Astrocyte (in vitro differentiated cells and primary cell): Measurements from ENCODE around the gene SNX24. TPM values are rescaled to one million over a fixed set of nuclear protein-coding genes. Genes with fewer than 3 reads are reported as not detected.

Experiments used
- DNase-seq: peaks from one replicate; pipeline ENCODE4 v3.0.0-alpha.2; 2010; ENCODE audit warnings: low read depth
- FAIRE-seq: peaks from 2 replicates; lab custom pipeline; 2011; peaks lifted over from hg19 to GRCh38; lab: Jason Lieb, UNC
- H2AFZ ChIP-seq: 2 replicates; pipeline ENCODE4 v1.6.0; 2012; ENCODE audit warnings: low read depth, low read length, inconsistent platforms
- H3K27ac ChIP-seq: 2 replicates; pipeline ENCODE4 v1.5.1; 2011; ENCODE audit warnings: low read depth, low read length, inconsistent platforms
- H3K27me3 ChIP-seq: 2 replicates; pipeline ENCODE4 v1.6.0; 2011; ENCODE audit warnings: low read length, inconsistent platforms; ENCODE audit not compliant: insufficient read depth
- H3K36me3 ChIP-seq: 2 replicates; pipeline ENCODE4 v1.5.1; 2011; ENCODE audit warnings: low read length, inconsistent platforms; ENCODE audit not compliant: insufficient read depth
- H3K4me1 ChIP-seq: 2 replicates; pipeline ENCODE4 v1.5.1; 2011; ENCODE audit warnings: low read length, inconsistent platforms; ENCODE audit not compliant: insufficient read depth
- H3K4me2 ChIP-seq: 2 replicates; pipeline ENCODE4 v1.6.0; 2012; ENCODE audit warnings: low read length, inconsistent platforms
- H3K4me3 ChIP-seq: 2 replicates; pipeline ENCODE4 v1.5.1; 2011; ENCODE audit warnings: low read depth, mild to moderate bottlenecking, low read length, inconsistent platforms; ENCODE audit not compliant: insufficient read depth
- H3K79me2 ChIP-seq: 2 replicates; pipeline ENCODE4 v1.6.0; 2012; ENCODE audit warnings: mild to moderate bottlenecking, low read length, inconsistent platforms; ENCODE audit not compliant: insufficient read depth
- H3K9ac ChIP-seq: 2 replicates; pipeline ENCODE4 v1.6.0; 2012; ENCODE audit warnings: mild to moderate bottlenecking, low read length, inconsistent platforms
- H3K9me3 ChIP-seq: 2 replicates; pipeline ENCODE4 v1.5.1; 2012; ENCODE audit warnings: low read depth, mild to moderate bottlenecking, low read length, inconsistent platforms; ENCODE audit not compliant: insufficient read depth
- H4K20me1 ChIP-seq: 2 replicates; pipeline ENCODE4 v1.6.0; 2012; ENCODE audit warnings: low read length, inconsistent platforms; ENCODE audit not compliant: insufficient read depth
- H3K27ac Mint-ChIP-seq: one replicate; pipeline ENCODE4 v1.8.0; 2021; ENCODE audit warnings: mild to moderate bottlenecking, mixed read lengths; ENCODE audit not compliant: unreplicated experiment
- H3K27me3 Mint-ChIP-seq: one replicate; pipeline ENCODE4 v1.8.0; 2021; ENCODE audit warnings: low read depth, mixed read lengths; ENCODE audit not compliant: unreplicated experiment
- H3K36me3 Mint-ChIP-seq: one replicate; pipeline ENCODE4 v1.8.0; 2021; ENCODE audit warnings: low read depth, mixed read lengths; ENCODE audit not compliant: unreplicated experiment
- H3K4me1 Mint-ChIP-seq: one replicate; pipeline ENCODE4 v1.8.0; 2021; ENCODE audit warnings: low read depth, mixed read lengths; ENCODE audit not compliant: unreplicated experiment
- H3K4me3 Mint-ChIP-seq: one replicate; pipeline ENCODE4 v1.8.0; 2021; ENCODE audit warnings: mild to moderate bottlenecking, moderate library complexity, mixed read lengths; ENCODE audit not compliant: unreplicated experiment
- H3K9me3 Mint-ChIP-seq: one replicate; pipeline ENCODE4 v1.8.0; 2021; ENCODE audit warnings: mild to moderate bottlenecking, mixed read lengths; ENCODE audit not compliant: unreplicated experiment
- EZH2 ChIP-seq: IDR thresholded peaks from 2 replicates; pipeline ENCODE4 v1.6.1; 2012; ENCODE audit warnings: mild to moderate bottlenecking, low read length, inconsistent platforms; ENCODE audit not compliant: insufficient read depth
- total RNA-seq: library from RNA; stranded (reverse); gene quantifications from 2 replicates; pipeline ENCODE4 v1.2.1, GENCODE V29; 2021
- TF ChIP-seq, protein P1 (sequence below): IDR thresholded peaks from 2 replicates; pipeline ENCODE4 v1.5.1; 2011; ENCODE audit warnings: low read depth, mild to moderate bottlenecking, inconsistent platforms, low read length, moderate library complexity; ENCODE audit not compliant: insufficient read depth

The SNX24 gene
- total RNA-seq, 1 donor from 2014 or later, result 44.6 TPM

DNA sequence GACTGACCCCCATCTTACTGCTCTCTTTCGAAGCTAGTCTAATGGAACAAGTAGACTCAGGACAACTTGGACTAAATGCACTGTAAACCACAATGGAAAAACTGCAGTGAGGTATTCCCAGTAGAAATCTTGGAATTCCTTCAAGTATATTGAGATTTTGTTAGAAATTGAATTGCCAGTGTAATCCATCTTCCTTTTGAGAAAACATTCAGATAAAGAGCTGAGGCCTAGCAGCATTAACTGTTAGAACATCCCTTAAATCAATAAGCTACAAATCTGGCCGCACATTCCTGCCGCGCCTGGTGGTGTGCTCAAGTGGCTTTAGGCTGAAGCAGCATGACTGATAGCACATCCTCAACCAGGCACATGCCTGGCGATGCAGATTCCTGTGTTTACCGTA, 161.8 kb downstream of the SNX24 start:
- no peaks in the 10 kb centered on the region for H3K9me3 Mint-ChIP-seq
- Histone ChIP-seq H3K9ac (no peak overlapping the region), H3K4me3 (no peak overlapping the region), H3K4me1 (no peaks in the 10 kb centered on the region), H3K9me3 (no peaks in the 10 kb centered on the region), H3K27me3 (no peaks in the 10 kb centered on the region), H4K20me1 (no peaks in the 10 kb centered on the region), H3K79me2 (no peaks in the 10 kb centered on the region), H3K4me2 (no peak overlapping the region), H3K36me3 (no peaks in the 10 kb centered on the region), H3K27ac (no peak overlapping the region), H2AFZ (no peak overlapping the region)
- DNase-seq (peak; percentile 48), FAIRE-seq (no peak)
- H3K27ac Mint-ChIP-seq, result no peak overlapping the region
- H3K27me3 Mint-ChIP-seq, result no peaks in the 10 kb centered on the region
- H3K4me1 Mint-ChIP-seq, result no peaks in the 10 kb centered on the region
- no peak overlapping the region for H3K4me3 Mint-ChIP-seq
- peaks cover 14% of the 10 kb centered on the region for H3K36me3 Mint-ChIP-seq
- TF ChIP-seq EZH2, result no peak
- TF ChIP-seq, protein P1, sequence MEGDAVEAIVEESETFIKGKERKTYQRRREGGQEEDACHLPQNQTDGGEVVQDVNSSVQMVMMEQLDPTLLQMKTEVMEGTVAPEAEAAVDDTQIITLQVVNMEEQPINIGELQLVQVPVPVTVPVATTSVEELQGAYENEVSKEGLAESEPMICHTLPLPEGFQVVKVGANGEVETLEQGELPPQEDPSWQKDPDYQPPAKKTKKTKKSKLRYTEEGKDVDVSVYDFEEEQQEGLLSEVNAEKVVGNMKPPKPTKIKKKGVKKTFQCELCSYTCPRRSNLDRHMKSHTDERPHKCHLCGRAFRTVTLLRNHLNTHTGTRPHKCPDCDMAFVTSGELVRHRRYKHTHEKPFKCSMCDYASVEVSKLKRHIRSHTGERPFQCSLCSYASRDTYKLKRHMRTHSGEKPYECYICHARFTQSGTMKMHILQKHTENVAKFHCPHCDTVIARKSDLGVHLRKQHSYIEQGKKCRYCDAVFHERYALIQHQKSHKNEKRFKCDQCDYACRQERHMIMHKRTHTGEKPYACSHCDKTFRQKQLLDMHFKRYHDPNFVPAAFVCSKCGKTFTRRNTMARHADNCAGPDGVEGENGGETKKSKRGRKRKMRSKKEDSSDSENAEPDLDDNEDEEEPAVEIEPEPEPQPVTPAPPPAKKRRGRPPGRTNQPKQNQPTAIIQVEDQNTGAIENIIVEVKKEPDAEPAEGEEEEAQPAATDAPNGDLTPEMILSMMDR, result no peak

DNA sequence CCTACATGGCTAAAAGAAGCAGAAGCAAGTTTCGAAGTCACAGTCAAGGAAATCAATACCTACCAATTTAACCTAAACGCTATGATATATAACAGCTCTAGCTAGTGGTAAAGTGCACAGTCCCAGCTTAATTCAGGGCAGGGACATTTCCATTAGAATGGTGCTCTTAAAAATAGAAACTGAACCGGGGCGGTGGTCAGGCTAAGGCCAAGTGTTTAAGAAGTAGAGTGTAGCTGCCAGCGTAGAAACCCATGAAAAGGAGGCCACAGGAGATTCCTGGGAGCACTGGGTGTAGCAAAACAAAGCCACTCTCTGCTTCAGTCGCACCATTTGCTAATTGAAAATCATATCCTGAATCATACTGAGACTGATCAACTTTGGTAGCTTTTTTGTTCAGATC, 162.3 kb downstream of the SNX24 start:
- DNase-seq (no peak), FAIRE-seq (no peak)
- H3K27me3 Mint-ChIP-seq, result no peaks in the 10 kb centered on the region

DNA sequence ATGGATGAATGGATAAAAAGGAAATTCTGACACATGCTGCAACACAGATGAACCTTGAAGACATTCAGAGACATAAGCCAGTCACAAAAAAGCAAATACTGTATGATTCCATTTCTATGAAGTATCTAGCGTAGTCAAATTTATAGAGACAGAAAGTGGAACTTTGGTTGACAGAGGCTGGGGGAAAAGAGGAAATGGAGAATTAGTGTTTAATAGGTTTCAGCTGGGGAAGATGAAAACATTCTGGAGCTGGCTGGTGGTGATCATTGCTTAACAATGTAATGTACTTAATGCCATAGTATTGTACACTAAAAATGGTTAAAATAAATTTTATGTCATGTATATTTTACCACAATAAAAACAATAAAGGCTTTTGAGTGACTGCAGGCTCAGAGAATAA, 166.9 kb downstream of the SNX24 start:
- Mint-ChIP-seq H3K27me3 (no peaks in the 10 kb centered on the region), H3K4me1 (no peaks in the 10 kb centered on the region), H3K27ac (no peak overlapping the region), H3K4me3 (no peak overlapping the region), H3K9me3 (no peaks in the 10 kb centered on the region), H3K36me3 (peaks cover 8% of the 10 kb centered on the region)
- no peak overlapping the region for H3K4me2 ChIP-seq
- no peaks in the 10 kb centered on the region for H4K20me1 ChIP-seq
- DNase-seq (no peak), FAIRE-seq (no peak)
- no peaks in the 10 kb centered on the region for H3K9me3 ChIP-seq
- H3K79me2 ChIP-seq, result no peaks in the 10 kb centered on the region
- no peaks in the 10 kb centered on the region for H3K4me1 ChIP-seq
- no peaks in the 10 kb centered on the region for H3K27me3 ChIP-seq
- H3K36me3 ChIP-seq, result no peaks in the 10 kb centered on the region
- no peak overlapping the region for H3K27ac ChIP-seq
- H2AFZ ChIP-seq, result no peak overlapping the region
- H3K4me3 ChIP-seq, result no peak overlapping the region
- no peak for TF ChIP-seq EZH2
- TF ChIP-seq, protein P1, result no peak
- no peak overlapping the region for H3K9ac ChIP-seq

More for the DNA sequence above, 162.3 kb downstream of the SNX24 start:
- Mint-ChIP-seq H3K4me1 (no peaks in the 10 kb centered on the region), H3K9me3 (no peaks in the 10 kb centered on the region), H3K27ac (peak overlapping the region; percentile 19), H3K36me3 (peaks cover 14% of the 10 kb centered on the region), H3K4me3 (no peak overlapping the region)
- H4K20me1 ChIP-seq, result no peaks in the 10 kb centered on the region
- H2AFZ ChIP-seq, result no peak overlapping the region
- H3K36me3 ChIP-seq, result no peaks in the 10 kb centered on the region
- TF ChIP-seq, protein P1, result no peak
- TF ChIP-seq EZH2, result no peak
- no peak overlapping the region for H3K4me3 ChIP-seq
- no peak overlapping the region for H3K4me2 ChIP-seq
- H3K9ac ChIP-seq, result no peak overlapping the region
- no peaks in the 10 kb centered on the region for H3K79me2 ChIP-seq
- H3K4me1 ChIP-seq, result no peaks in the 10 kb centered on the region
- H3K9me3 ChIP-seq, result no peaks in the 10 kb centered on the region
- no peaks in the 10 kb centered on the region for H3K27me3 ChIP-seq
- no peak overlapping the region for H3K27ac ChIP-seq
